ENCODE results near the gene POM121.
"Not testable (repeated sequence)": the region's sequence is repeated elsewhere in the genome, so short reads cannot be mapped to it uniquely, and the experiment has no call there.

POM121 gene

DNA sequence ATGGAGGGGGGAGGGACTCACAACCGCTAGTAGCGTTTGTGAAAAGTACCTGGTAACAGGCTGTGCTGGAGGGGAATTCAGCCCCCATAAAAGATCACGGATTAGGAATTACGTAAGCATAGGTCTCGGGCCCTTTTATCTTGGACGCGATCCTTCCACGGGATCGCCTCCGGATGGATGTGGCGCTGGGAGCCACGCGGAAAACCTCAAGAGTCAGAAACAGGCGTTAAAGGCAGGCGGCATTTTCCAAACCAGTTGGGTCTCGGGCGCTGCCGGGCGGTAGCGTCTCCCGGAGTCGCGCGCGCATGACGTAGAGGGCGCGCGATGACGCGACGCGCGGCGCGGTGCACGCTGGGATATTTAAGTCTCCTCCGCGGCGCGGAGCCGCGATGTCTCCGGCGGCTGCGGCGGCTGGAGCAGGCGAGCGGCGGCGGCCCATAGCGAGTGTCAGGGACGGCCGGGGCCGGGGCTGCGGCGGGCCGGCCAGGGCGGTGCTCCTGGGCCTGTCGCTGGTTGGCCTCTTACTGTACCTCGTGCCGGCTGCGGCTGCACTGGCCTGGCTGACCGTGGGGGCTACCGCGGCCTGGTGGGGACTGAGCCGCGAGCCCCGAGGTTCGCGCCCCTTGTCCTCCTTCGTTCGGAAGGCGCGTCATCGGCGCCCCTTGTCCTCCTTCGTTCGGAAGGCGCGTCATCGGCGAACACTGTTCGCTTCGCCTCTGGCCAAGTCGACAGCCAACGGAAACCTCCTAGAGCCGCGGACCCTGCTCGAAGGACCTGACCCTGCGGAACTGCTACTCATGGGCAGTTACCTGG lies at the start of gene POM121:
POM121 (plus strand) TSS at position 363 of the 813 bp plus-strand sequence; CDS start at position 390, 27 bp downstream.
- peak; percentile 56 for DNase-seq

DNA sequence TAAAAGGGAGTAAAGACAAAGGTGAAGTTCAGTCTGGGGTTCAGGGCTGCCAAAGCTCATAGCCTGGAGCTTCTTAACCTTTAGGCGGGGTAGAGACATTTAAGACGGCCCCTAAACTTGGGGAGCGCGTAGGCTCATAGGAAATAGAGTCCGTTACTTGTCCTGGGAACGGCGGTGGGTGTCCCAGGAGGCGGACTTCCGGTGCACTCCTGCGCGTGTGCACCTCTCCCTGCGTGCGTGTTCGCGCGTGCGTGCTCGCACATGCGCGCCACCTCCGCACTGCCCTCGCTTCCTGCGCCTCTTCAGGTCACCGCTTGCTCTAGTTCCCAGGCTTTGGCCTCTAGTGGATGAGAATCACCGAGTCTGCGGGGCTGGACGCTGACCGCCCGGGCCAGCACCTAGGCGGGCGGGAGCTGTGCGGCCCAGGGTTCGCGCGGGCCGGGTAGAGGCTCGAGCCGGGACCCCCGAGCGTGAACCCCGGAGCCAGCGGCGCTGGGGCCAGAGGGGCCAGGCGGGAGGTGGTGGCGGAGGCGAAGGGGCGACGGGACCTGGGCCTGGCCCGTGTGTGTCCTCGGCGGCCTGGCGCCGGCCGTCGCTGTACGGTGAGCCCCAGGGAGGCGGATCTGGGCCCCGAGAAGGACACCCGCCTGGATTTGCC lies 45.7 kb upstream of the POM121 start:
- DNase-seq, result peak; percentile 54

DNA sequence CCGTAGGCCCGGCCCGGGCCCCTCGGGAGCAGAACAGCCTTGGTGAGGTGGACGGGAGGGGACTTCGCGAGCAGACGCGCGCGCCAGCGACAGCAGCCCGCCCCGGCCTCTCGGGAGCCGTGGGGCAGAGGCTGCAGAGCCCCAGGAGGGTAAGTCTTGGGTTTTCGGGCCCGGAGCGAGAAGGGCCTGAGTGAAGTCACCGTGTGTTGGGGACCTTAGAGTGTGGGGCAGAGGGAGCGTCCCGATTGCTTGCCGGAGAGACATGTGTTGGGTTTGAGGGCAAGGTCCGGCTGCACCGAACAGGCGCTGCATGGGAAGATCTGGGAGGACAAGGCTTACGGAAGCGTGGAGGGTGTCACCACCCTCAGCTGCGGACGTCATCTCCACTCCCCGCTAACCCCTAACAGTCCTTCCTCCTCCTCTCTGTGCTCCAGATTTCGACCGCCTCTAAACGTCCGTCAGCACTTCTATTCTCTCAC lies 45.1 kb upstream of the POM121 start:
- peak; percentile 7 for DNase-seq

- not testable (repeated sequence) for DNase-seq
These were observed 33.1 kb upstream of the POM121 start for GRCh38 chr7:72891750-72892149.

DNA sequence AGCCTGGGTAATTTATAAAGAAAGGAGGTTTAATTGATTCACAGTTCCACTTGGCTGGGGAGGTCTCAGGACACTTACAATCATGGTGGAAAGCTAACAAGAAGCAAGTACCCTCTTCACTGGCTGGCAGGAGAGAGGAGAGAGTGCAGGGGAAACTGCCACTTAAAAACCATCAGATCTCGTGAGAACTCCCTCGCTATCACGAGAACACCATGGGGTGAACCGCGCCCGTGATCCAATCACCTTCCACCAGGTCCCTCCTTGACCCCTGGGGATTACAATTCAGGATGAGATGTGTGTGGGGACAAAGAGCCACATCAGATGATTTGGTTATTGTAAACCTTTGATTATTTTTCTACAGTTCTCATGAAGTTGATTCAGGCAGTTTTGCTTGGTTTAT lies 20.2 kb upstream of the POM121 start:
- DNase-seq, result not testable (repeated sequence)

- DNase-seq, result not testable (repeated sequence)
These were observed 16.5 kb upstream of the POM121 start for GRCh38 chr7:72908422-72908821.

DNA sequence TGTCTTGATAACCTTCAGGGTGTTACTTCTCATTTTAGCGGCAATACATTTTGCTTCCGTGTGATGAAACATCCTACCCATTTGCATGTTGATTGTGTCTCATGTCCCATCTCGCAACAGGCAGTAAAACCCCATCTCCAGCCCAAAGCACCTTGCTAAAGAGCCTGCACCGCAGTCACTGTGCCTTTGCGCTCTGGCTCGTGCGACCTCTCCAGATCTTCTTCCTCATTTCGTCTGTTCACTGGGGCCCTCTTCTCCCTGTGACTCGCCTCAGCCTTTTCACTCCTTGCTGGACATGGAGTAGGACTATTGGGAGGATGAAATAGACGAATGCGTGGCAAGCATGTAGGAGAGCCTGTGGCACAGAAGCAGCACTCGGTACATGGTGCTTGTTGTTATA lies 13.5 kb upstream of the POM121 start:
- not testable (repeated sequence) for DNase-seq

- not testable (repeated sequence) for DNase-seq
These were observed 11.1 kb upstream of the POM121 start for GRCh38 chr7:72913750-72914149.

DNA sequence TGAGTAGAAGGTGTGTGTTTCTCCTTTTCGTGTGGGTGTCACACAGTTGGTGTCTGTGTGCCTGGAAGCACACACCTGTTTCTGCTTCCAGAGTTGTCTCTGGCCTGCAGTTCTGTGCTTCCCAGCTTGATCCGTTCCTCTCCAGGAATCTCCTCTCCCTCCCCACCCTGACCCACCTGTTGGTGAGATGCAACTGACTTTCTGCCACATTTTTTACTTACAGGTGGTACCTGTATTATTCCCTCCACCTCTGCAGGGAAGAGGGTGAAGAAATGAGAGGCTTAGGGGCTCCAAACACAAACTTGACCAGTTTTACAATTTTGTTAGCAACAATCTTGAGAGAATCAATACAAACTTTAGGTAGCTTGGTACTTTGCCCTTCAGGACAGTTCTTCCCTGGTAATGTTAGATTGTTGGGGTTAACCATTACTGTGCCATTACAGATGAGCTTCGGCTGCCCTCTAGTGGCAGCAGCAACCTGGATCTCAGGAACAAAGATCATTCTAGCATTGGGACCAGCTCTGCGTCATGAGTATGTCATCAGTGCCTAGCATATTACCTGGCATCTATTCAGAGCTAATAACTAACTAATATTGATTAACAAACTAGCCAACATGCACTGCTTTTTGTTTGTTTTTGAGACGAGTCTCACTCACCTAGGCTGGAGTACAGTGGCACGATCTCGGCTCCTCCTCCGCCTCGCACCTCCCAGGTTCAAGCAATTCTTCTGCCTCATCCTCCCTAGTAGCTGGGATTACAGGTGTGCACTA lies 10.0 kb upstream of the POM121 start:
- not testable (repeated sequence) for DNase-seq

- DNase-seq, result no peak
These were observed 5.6 kb upstream of the POM121 start for GRCh38 chr7:72919256-72919775.

DNA sequence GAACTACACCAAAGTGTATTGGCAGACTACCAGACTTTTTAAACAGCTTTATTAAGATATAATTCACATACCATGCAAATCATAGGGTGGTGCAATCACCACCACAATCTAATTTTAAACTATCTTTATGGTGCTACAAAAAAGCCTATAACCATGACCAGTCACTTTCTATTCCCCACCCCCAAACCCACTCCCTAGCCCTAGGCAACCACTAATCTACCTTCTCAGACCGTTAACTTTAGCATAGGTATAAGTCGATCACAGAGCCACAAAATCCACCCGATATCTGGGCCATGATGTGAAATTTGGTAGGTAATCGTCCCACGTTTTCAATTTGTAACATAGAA lies 536 bp upstream of the POM121 start:
- no peak for DNase-seq

GRCh38 chr7:72925546-72926120 lies 738 bp downstream of the POM121 start:
- no peak for DNase-seq

DNA sequence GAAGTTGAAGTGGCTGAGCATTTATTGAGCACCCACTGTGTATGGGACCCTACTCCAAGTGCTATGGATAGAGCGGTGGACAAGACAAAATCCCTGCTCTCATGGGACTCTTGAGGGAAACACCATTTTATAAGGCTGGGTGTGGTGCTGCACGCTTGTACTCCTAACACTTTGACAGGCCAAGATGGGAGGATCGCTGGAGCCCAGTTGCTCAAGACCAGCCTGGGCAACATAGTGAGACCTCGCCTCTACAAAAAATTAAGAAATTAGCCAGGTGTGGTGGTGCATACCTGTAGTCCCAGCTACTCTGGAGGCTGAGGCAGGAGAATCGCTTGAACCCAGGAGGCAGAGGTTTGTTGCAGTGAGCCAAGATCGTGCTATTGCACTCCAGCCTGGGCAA lies 2.9 kb downstream of the POM121 start:
- DNase-seq, result not testable (repeated sequence)

- DNase-seq, result not testable (repeated sequence)
These were observed 3.3 kb downstream of the POM121 start for GRCh38 chr7:72928216-72928615.

- not testable (repeated sequence) for DNase-seq
These were observed 17.3 kb downstream of the POM121 start for GRCh38 chr7:72942022-72942705.

GRCh38 chr7:72942956-72943355 lies 18.1 kb downstream of the POM121 start:
- not testable (repeated sequence) for DNase-seq

DNA sequence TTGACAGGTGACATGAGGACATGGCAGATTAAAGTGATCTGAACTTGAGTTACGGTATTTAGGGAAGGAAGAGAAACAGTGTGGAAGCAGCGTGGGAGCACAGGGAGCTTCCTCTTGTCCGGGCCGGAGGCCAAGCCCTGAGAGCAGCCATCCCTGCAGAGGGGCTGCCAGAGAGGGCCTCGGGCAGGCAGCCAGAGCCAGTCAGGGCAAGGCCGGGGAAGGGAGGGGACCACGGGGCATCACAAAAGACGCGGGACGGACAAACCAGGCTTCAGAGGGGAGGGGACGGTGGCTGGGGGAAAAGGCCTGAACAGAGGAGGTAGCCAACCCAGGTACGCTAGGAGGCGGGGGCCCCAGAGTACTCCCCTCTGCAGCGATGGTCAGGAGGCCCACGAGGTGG lies 20.0 kb downstream of the POM121 start:
- DNase-seq, result not testable (repeated sequence)

DNA sequence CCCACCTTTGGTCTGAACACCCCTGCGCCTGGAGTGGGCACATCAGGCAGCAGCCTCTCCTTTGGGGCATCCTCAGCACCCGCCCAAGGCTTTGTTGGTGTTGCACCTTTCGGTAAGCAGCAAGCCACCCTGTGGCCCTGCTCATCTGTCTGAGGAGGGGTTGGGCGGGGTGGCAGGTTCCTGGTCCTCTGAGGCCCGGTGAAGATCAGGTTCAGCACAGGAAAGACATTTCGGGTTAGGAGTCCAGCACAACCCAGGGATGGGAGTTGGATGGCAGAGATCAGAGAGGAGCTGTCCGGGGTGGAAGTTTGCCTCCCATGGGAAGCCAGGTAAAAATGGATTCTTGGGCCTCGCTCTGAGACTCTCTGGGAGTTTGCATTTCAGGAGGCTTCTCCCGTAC lies 20.7 kb downstream of the POM121 start:
- not testable (repeated sequence) for DNase-seq

GRCh38 chr7:72946130-72946745 lies 21.3 kb downstream of the POM121 start:
- not testable (repeated sequence) for DNase-seq

DNA sequence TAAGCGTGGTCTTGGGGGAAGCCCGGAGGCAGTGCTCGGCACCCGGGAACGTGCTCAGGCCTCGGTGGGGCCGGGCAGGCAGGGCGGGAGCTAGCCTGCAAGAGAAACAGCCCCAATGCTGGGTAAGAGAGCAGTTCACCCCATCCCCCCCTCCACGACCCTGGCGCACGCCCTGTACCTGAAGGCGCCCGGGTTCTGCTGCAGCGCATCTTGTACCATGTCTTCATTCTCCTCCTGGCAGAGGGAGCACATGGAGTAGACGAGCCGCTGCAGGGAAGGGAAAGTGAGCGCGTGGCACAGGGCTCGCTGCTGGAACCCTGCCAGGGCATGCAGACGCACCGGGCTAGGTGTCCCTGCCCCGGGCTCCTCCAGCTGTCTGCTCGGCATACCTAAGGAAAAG lies 23.8 kb downstream of the POM121 start:
- DNase-seq, result not testable (repeated sequence)

DNA sequence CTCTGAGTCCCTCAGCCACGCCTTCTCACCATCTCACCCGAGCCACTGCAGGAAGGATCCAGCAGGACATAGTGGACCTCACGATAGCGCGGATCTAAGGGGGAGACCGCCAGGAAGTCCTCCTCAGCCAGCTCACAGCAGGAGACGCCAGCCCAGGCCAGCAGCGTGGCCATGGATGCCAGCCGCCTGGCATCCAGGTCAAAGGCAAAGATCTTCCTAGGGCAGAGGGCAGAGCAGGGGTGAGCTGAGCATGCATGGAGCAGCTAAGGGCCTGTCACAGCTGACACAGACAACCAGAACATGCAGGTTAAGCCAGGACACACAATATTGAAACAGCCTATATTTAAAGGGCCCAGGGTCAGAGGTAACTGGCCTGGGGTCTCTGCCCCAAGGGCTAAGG lies 24.4 kb downstream of the POM121 start:
- DNase-seq, result not testable (repeated sequence)

DNA sequence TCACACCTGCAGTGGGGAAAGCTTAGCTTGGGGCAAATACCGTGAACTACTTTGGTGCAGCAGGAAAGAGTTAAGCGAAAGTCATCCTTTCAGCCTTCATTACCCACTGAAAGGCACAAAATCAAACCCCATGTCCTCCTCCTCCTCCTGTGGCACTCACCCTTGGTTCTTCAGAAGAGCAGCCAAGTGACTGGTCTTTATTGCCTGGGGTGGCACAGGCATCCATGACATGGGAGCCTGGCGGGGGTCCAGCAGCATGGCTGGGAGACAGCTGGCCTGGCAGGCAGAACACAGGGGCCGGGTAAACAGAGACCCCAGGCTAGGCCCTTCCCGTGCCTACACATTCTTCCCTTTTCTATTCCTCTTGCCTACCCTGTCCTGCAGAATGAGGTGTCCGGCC lies 24.8 kb downstream of the POM121 start:
- not testable (repeated sequence) for DNase-seq
